Measurements from ENCODE around the gene IGSF9. TPM values are rescaled to one million over a fixed set of nuclear protein-coding genes. Genes with fewer than 3 reads are reported as not detected.

IGSF9 gene
- total and polyA plus RNA-seq, 2 of the 13 experiments (the other 11 are each of a cell fraction or from before 2014, with no cell fraction given): 0.03 TPM; not detected in 1

- DNase-seq (ENCODE audit: low spot score) (peak; percentile 65), FAIRE-seq (no peak), ATAC-seq (peak; percentile 64)
- no peaks in the 10 kb centered on the region for H3K9me3 ChIP-seq (ENCODE audit: low read length)
- no peaks in the 10 kb centered on the region for H4K20me1 ChIP-seq (ENCODE audit: insufficient read depth, low read length)
- in situ Hi-C loops (cut with HindIII; ENCODE audit: extremely low pct_ligation_motif_present, low pct_unique_long_range_greater_than_20kb): no loop called here
- H3K4me3 ChIP-seq (replicated peaks in 1 of 3; ENCODE audit: insufficient read depth in 1 of 3, low read depth in 2 of 3, low read length in 3 of 3): peak within 1 kb of the TSS in 2 of 3 experiments; percentile 51 to 56; a peak in 3 of 6 replicates
- H3K36me3 ChIP-seq (replicated peaks in 1 of 2; ENCODE audit: control insufficient read depth in 1 of 2, insufficient read depth in 2 of 2, low read length in 2 of 2): no peaks in the 10 kb centered on the region
- peak within 1 kb of the TSS; percentile 66 for H3K4me2 ChIP-seq (ENCODE audit: low read depth, low read length)
- H3K4me1 ChIP-seq (ENCODE audit: insufficient read depth, low read length): peaks cover 41% of the 10 kb centered on the region
- WGBS (ENCODE audit: low lambda C conversion rate): 4% methylated on average over 10 of the region's 58 CpGs
- BruUV-seq (replicated peaks): TSS peak; percentile 61
- POLR2A ChIA-PET: no interaction called here
- H3K9ac ChIP-seq (ENCODE audit: insufficient read depth, low read depth, low read length): peak within 1 kb of the TSS; percentile 66
- CTCF ChIA-PET (ENCODE audit: low intra/inter-chr PET ratio, low total read pairs): no interaction called here
- intact Hi-C loops (cut with micrococcal nuclease; ENCODE audit: unreplicated experiment): no loop called here
- peaks cover 5 to 34% of the 10 kb centered on the region in 2 experiments; a peak in 4 of 5 replicates for H3K27me3 ChIP-seq (ENCODE audit: control insufficient read depth in 1 of 2, insufficient read depth in 2 of 2, low read length in 2 of 2)
- H3K27ac ChIP-seq (ENCODE audit: extremely low read length, insufficient read depth, low read length): peak within 1 kb of the TSS; percentile 8
- H3K79me2 ChIP-seq (ENCODE audit: insufficient read depth, low read length): no peaks in the 10 kb centered on the region
- H2AFZ ChIP-seq (ENCODE audit: low read length): no peak within 1 kb of the TSS
- TF ChIP-seq ZKSCAN5 (CRISPR knock-in tag; IDR thresholded peaks at IDR 0.05): no peak
- TF ChIP-seq, protein P1, sequence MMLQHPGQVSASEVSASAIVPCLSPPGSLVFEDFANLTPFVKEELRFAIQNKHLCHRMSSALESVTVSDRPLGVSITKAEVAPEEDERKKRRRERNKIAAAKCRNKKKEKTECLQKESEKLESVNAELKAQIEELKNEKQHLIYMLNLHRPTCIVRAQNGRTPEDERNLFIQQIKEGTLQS (CRISPR knock-in tag; IDR thresholded peaks at IDR 0.05): peak; percentile 69; the same call in 1 of the 2 replicates
- no peak for TF ChIP-seq TGIF2 (CRISPR knock-in tag; IDR thresholded peaks at IDR 0.05)
- no peak; the same call in 1 of the 2 replicates for TF ChIP-seq NR2F6 (IDR thresholded peaks at IDR 0.05)
- peak; percentile 67; the same call in 1 of the 2 replicates for TF ChIP-seq NR2F6 (CRISPR knock-in tag; IDR thresholded peaks at IDR 0.05)
- TF ChIP-seq, protein P2, sequence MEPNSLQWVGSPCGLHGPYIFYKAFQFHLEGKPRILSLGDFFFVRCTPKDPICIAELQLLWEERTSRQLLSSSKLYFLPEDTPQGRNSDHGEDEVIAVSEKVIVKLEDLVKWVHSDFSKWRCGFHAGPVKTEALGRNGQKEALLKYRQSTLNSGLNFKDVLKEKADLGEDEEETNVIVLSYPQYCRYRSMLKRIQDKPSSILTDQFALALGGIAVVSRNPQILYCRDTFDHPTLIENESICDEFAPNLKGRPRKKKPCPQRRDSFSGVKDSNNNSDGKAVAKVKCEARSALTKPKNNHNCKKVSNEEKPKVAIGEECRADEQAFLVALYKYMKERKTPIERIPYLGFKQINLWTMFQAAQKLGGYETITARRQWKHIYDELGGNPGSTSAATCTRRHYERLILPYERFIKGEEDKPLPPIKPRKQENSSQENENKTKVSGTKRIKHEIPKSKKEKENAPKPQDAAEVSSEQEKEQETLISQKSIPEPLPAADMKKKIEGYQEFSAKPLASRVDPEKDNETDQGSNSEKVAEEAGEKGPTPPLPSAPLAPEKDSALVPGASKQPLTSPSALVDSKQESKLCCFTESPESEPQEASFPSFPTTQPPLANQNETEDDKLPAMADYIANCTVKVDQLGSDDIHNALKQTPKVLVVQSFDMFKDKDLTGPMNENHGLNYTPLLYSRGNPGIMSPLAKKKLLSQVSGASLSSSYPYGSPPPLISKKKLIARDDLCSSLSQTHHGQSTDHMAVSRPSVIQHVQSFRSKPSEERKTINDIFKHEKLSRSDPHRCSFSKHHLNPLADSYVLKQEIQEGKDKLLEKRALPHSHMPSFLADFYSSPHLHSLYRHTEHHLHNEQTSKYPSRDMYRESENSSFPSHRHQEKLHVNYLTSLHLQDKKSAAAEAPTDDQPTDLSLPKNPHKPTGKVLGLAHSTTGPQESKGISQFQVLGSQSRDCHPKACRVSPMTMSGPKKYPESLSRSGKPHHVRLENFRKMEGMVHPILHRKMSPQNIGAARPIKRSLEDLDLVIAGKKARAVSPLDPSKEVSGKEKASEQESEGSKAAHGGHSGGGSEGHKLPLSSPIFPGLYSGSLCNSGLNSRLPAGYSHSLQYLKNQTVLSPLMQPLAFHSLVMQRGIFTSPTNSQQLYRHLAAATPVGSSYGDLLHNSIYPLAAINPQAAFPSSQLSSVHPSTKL (CRISPR knock-in tag; IDR thresholded peaks at IDR 0.05): no peak
- TF ChIP-seq ZIK1 (CRISPR knock-in tag; IDR thresholded peaks at IDR 0.05; ENCODE audit: borderline replicate concordance, low read depth): no peak
- peak; percentile 35; the same call in 1 of the 2 replicates for TF ChIP-seq RXRB (CRISPR knock-in tag; IDR thresholded peaks at IDR 0.05; ENCODE audit: borderline replicate concordance)
- no peak for TF ChIP-seq ZMYM2 (CRISPR knock-in tag; IDR thresholded peaks at IDR 0.05)
- peak; percentile 68 for TF ChIP-seq JUN (CRISPR knock-in tag; IDR thresholded peaks at IDR 0.05)
- no peak for TF ChIP-seq POLR2AphosphoS2 (IDR thresholded peaks at IDR 0.05; ENCODE audit: low read depth, low read length)
- TF ChIP-seq, protein P3, sequence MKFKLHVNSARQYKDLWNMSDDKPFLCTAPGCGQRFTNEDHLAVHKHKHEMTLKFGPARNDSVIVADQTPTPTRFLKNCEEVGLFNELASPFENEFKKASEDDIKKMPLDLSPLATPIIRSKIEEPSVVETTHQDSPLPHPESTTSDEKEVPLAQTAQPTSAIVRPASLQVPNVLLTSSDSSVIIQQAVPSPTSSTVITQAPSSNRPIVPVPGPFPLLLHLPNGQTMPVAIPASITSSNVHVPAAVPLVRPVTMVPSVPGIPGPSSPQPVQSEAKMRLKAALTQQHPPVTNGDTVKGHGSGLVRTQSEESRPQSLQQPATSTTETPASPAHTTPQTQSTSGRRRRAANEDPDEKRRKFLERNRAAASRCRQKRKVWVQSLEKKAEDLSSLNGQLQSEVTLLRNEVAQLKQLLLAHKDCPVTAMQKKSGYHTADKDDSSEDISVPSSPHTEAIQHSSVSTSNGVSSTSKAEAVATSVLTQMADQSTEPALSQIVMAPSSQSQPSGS (CRISPR knock-in tag; IDR thresholded peaks at IDR 0.05): peak; percentile 33; the same call in 1 of the 2 replicates
- peak; percentile 97 for TF ChIP-seq ZFP91 (CRISPR knock-in tag; IDR thresholded peaks at IDR 0.05; ENCODE audit: borderline replicate concordance)
- TF ChIP-seq ZBTB7B (CRISPR knock-in tag; IDR thresholded peaks at IDR 0.05): peak; percentile 53; the same call in 1 of the 2 replicates
- TF ChIP-seq SALL1 (CRISPR knock-in tag; IDR thresholded peaks at IDR 0.05): peak; percentile 56; the same call in 1 of the 2 replicates
- no peak for TF ChIP-seq GABPA (IDR thresholded peaks at IDR 0.05; ENCODE audit: low read depth, low read length)
- peak; percentile 45 for TF ChIP-seq GABPA (CRISPR knock-in tag; IDR thresholded peaks at IDR 0.05; ENCODE audit: low read depth)
These were observed 20.4 kb downstream of the IGSF9 start, which contains the start of gene TAGLN2 for GRCh38 chr1:159924791-159925718. TSS of gene TAGLN2 (minus strand) at chr1:159925507. CDS start at chr1:159920509, 4,998 bp downstream.
